Epidermal melanocyte (primary cell): ENCODE results near the gene KLHL22.
A peak's percentile ranks its signal among the peaks of the same experiment; 100 is the strongest.
"Not testable (repeated sequence)": the region's sequence is repeated elsewhere in the genome, so short reads cannot be mapped to it uniquely, and the experiment has no call there.

Source experiments
- DNase-seq: peaks from one replicate; pipeline ENCODE4 v3.0.0; 2011; ENCODE audit warnings: low spot score; ENCODE audit not compliant: insufficient read length

The KLHL22 gene

GRCh38 chr22:20400606-20401375, 94.8 kb downstream of the KLHL22 start:
- no peak for DNase-seq

- DNase-seq, result no peak
Measured at GRCh38 chr22:20399866-20400605, 95.6 kb downstream of the KLHL22 start.

- DNase-seq, result no peak
Measured at GRCh38 chr22:20398420-20398819, 97.2 kb downstream of the KLHL22 start.

- no peak for DNase-seq
Measured at GRCh38 chr22:20397498-20397897, 98.1 kb downstream of the KLHL22 start.

GRCh38 chr22:20396639-20397038, 99.0 kb downstream of the KLHL22 start:
- DNase-seq, result no peak

GRCh38 chr22:20395907-20396287, 99.7 kb downstream of the KLHL22 start:
- no peak for DNase-seq

- DNase-seq, result no peak
Measured at GRCh38 chr22:20395181-20395906, 100.3 kb downstream of the KLHL22 start.

- DNase-seq, result peak; percentile 76
Measured at GRCh38 chr22:20393705-20394476, 101.7 kb downstream of the KLHL22 start, which contains the start of gene ZNF74. TSS of gene ZNF74 (plus strand) at chr22:20394151. CDS start at chr22:20394629, 478 bp downstream.

- DNase-seq, result no peak
Measured at GRCh38 chr22:20392983-20393704, 102.5 kb downstream of the KLHL22 start.

GRCh38 chr22:20392365-20392881, 103.2 kb downstream of the KLHL22 start:
- not testable (repeated sequence) for DNase-seq
